Testis (tissue), 2 donors: ENCODE data around the gene FBN1.

Experiments
- POLR2A ChIP-seq: fragments of 450-650 bp; IDR thresholded peaks from one replicate; pipeline ENCODE4 v1.6.1; 2017; ENCODE audit warnings: antibody characterized with exemption, mild to moderate bottlenecking, moderate library complexity
- TF ChIP-seq, protein P1 (sequence below), 3 experiments: fragments of 450-650 bp in 2 of 3; fragments of 200-600 bp in 1 of 3; sonication (generic) in 1 of 3; IDR thresholded peaks; one replicate each; pipeline ENCODE4 v1.5.1; 2016 to 2019; ENCODE audit warnings: antibody characterized with exemption in 3 of 3, mild to moderate bottlenecking in 2 of 3, moderate library complexity in 1 of 3

DNA sequence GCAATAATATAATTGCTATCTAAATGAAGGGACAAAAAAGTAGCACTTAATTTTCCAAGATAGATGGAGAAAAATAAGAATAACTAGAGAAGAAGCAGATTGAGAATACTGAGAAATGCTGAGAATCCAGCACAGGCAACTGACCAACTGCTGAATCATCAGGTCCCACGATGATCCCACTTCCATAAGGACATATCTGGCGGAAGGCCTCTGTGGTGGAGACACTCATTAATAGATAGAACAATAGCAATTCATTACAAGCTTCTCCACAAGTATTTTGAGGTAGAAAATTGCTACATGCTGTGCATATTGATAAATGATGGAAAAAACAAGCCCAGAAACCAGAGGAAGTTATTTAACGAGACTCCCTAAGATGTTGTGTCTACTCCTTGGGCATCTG is 208.3 kb downstream of the FBN1 start:
- TF ChIP-seq POLR2A = no peak
- TF ChIP-seq, protein P1, sequence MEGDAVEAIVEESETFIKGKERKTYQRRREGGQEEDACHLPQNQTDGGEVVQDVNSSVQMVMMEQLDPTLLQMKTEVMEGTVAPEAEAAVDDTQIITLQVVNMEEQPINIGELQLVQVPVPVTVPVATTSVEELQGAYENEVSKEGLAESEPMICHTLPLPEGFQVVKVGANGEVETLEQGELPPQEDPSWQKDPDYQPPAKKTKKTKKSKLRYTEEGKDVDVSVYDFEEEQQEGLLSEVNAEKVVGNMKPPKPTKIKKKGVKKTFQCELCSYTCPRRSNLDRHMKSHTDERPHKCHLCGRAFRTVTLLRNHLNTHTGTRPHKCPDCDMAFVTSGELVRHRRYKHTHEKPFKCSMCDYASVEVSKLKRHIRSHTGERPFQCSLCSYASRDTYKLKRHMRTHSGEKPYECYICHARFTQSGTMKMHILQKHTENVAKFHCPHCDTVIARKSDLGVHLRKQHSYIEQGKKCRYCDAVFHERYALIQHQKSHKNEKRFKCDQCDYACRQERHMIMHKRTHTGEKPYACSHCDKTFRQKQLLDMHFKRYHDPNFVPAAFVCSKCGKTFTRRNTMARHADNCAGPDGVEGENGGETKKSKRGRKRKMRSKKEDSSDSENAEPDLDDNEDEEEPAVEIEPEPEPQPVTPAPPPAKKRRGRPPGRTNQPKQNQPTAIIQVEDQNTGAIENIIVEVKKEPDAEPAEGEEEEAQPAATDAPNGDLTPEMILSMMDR (IDR thresholded peaks at IDR 0.05) = no peak
